SJSA1 (cell line): ENCODE results near the gene RNF11. TPM values are rescaled to one million over a fixed set of nuclear protein-coding genes. Genes with fewer than 3 reads are reported as not detected.

Source experiments
- total RNA-seq: library from RNA; depleted of rRNA; stranded (reverse); fragments of >200 nt; shearing (Covaris generic); gene quantifications from 2 replicates; pipeline ENCODE4 v1.2.3, GENCODE V29; 2014; rRNA removed

RNF11 gene
- total RNA-seq, 1 experiment from 2014 or later, result 168 TPM

Other genes with a start within 250 kb of the RNF11 start
- not detected in 2 replicates for gene C1orf185, start 134.0 kb upstream of the RNF11 start, total RNA-seq
- 3.2 TPM in 1 of 2 replicates, not detected in the other for gene TTC39A, start 94.3 kb downstream of the RNF11 start, total RNA-seq